Inflammatory macrophage treated with lipopolysaccharide for 4 hours (primary cell): Measurements from ENCODE around the gene GLRX.

Experiments
- DNase-seq: peaks from one replicate; pipeline ENCODE4 v3.0.0-alpha.2; 2020

Gene GLRX

GRCh38 chr5:95806687-95807086, 15.8 kb downstream of the GLRX start:
- DNase-seq = no peak

- DNase-seq = no peak
Observed at GRCh38 chr5:95804736-95805539, 17.6 kb downstream of the GLRX start.

- DNase-seq = no peak
Observed at GRCh38 chr5:95803271-95804148, 19.0 kb downstream of the GLRX start.

DNA sequence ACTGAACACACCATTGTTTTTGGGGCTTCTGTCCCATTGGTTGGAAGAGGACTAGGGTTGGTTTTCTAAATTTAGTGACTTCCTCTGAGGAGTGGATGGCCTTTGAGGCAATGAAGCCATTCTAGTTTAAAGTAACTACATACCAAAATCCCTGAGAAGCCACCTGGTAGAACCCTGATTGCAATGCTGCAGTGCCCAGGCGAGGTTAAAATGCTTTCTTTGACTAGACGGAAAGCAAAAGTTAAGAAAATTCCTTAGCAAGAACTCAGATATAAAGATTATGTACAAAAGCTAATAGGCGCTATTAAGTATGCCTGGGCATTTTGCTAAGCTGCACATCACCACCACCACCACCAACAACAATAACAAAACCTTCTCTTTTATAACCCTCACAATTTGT, 20.6 kb downstream of the GLRX start:
- no peak for DNase-seq

GRCh38 chr5:95801532-95801931, 21.0 kb downstream of the GLRX start:
- DNase-seq = no peak

GRCh38 chr5:95800553-95800952, 22.0 kb downstream of the GLRX start:
- no peak for DNase-seq

DNA sequence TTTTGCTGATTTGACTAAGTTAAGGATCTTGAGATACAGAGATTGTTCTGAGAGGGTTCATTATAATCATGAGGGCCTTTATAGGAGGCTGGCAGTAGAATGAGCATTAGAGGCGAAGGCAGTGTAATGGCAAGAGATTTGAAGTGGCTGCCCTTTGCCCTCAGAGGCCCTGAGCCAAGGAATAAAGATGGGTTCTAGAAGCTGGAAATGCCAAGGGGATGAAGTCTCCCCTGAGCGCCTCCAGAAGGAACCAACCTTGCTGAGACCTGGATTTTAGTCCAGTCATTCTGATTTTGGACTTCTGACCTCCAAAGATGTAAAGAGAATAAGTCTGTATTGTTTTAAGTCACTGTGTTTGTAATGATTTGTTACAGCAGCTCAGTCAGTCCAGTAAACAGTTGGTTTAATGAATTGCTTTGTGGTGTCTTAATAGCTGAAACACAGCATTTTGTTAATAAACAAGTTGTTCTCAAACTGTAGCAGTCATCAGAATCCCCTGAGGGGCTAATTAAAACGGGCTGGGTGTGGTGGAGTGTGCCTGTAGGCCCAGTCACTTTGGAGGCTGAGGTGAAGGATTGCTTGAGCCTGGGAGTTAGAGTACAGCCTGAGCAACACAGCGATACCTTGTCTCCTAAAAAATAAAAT, 23.2 kb downstream of the GLRX start:
- no peak for DNase-seq

GRCh38 chr5:95798545-95798944, 24.0 kb downstream of the GLRX start:
- DNase-seq = no peak

GRCh38 chr5:95798048-95798447, 24.5 kb downstream of the GLRX start:
- DNase-seq = peak; percentile 29

GRCh38 chr5:95797301-95797700, 25.2 kb downstream of the GLRX start:
- no peak for DNase-seq

GRCh38 chr5:95794070-95794516, 28.4 kb downstream of the GLRX start:
- DNase-seq = no peak

- no peak for DNase-seq
Observed at GRCh38 chr5:95791751-95792150, 30.8 kb downstream of the GLRX start.

DNA sequence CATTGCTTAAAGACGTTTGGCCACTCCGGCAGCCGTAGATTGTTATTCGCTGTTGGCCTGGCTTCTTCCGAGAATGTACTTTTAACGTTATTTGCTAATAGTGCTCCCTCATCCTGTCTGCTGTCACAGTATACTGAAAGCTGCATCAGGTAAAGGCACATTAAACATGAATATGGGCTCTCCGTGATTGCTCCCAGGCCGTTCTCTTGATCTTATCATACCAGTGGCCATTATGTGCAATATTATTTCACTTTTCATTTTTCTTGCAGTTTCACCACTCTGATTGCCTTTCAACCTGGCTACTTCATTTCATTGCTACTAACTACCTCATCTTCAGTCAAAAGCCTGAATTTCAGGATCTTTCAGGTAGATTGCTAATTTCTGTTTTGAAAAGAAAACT, 34.0 kb downstream of the GLRX start:
- DNase-seq = no peak

DNA sequence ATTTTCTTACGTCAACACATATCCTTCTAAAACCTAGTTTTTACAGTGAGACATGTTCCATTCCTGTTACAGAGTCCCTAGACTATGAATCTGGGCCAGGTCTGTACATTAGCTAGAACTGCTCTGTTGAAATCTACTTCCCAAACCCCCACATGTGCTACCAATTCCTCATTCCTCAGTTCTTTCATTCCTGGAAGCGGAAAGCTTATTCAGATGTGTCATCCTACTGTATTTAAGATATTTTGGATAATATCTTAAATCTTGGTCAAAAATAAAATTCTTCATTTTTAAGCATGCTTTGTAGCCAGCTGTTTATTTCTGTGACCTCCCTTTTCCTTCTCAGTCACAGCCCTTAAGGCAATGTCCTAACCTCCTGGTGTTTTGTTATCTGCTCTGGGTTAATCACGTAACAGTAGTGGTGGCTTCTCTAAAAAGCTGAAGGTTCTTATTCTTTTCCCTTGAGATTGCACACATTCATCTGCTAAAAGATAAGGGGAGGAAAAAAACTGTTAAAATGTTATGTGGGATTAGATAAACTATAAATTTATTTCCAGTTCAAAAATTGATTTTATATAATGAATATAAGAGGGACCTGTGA, 35.6 kb downstream of the GLRX start:
- no peak for DNase-seq

GRCh38 chr5:95784514-95785302, 37.8 kb downstream of the GLRX start:
- DNase-seq = no peak

- DNase-seq = no peak
Observed at GRCh38 chr5:95783661-95784060, 38.9 kb downstream of the GLRX start.

DNA sequence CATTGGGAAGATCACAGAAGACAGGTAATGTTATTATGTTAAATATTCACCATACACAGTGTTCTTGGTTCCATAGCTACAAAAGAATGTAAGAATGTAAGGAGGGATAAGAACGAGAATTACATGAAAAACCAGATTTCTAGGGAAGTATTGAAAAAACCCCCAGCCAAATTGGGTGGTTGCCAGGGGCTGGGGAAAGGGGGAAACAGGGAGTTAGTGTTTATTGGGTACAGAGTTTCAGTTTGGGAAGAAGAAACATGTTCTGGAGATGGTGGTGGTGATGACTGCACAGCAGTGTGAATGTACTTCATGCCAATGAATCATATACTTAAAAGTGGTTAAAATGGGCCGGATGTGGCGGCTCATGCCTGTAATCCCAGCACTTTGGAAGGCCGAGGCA, 40.3 kb downstream of the GLRX start:
- no peak for DNase-seq

GRCh38 chr5:95781101-95781583, 41.4 kb downstream of the GLRX start:
- DNase-seq = peak; percentile 79

DNA sequence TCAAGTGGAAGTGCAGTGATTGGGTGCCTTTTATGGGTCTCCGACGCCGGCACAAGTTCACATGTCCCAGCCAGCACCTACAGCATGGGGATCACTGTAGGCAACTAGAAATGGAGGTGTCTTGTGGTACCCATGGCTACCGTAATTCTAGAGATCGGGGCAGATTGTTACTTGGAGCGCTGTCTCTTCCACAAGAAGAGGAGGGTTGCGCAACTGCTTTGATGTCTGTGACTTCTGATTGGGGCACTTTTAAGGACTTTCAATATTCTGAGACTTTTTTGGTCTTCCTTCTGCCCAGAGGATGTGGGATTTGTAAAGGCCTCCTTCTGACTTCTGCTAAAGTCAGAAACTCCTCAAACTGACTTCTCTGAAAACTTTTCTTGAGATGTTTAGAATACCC, 41.9 kb downstream of the GLRX start:
- DNase-seq = peak; percentile 36

GRCh38 chr5:95779611-95780010, 42.9 kb downstream of the GLRX start:
- peak; percentile 72 for DNase-seq

GRCh38 chr5:95778713-95779436, 43.7 kb downstream of the GLRX start:
- peak; percentile 31 for DNase-seq
